ENCODE results near the gene TRAPPC12.

GRCh38 chr2:3490191-3491170 lies 111.0 kb downstream of the TRAPPC12 start:
- TF ChIP-seq CTCF (IDR thresholded peaks at IDR 0.05) (no peak), POLR2A (IDR thresholded peaks at IDR 0.05) (no peak)

Measured in vagina (tissue), 2 donors.